ENCODE data around the gene HDAC4.

Gene HDAC4

DNA sequence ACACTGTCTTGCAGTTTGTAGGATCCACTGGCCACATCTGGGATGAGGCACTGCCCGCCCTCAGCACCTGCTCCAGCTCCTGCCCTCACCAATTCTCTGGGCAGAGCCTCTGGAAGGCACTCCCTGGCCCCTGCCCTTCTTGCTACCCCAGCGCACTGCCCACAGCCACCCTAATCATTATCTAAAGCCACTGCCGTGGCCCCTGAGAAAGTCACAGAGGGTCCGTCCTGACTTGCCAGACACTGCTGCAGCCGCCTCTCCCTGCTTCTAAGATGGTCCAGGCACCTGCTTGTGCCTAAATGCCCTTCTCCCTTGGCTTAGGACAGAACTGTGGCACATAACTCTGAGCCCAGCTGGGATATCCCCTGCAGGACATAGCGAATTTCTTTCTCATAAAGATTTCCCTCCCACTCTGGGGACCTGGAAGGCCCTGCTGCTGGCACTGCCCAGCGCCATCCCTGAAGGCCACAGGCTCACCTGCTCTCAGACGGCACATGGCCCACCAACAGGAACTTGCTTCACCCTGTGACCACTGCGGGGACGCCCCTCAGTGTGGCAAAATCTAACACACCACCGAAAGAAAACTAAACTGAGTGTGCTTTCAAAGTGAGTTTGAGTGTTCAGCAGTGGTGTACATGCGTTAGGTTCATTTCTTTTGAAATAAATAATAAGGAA lies 244.9 kb downstream of the HDAC4 start:
- no peaks in the 10 kb centered on the region for H3F3A ChIP-seq (ENCODE audit: low read depth)
- peaks cover 14% of the 10 kb centered on the region; the same call in 1 of the 2 replicates for H3K36me3 ChIP-seq (ENCODE audit: insufficient read depth, low read length)
- no peak overlapping the region for H3K4me2 ChIP-seq (ENCODE audit: low read depth, low read length, poor library complexity, severe bottlenecking)
- no peaks in the 10 kb centered on the region for H3K27me3 ChIP-seq (ENCODE audit: insufficient read depth, low read length, poor library complexity, severe bottlenecking)
- H3K79me2 ChIP-seq (ENCODE audit: insufficient read depth, low read length): no peaks in the 10 kb centered on the region
- TF ChIP-seq, protein P1, sequence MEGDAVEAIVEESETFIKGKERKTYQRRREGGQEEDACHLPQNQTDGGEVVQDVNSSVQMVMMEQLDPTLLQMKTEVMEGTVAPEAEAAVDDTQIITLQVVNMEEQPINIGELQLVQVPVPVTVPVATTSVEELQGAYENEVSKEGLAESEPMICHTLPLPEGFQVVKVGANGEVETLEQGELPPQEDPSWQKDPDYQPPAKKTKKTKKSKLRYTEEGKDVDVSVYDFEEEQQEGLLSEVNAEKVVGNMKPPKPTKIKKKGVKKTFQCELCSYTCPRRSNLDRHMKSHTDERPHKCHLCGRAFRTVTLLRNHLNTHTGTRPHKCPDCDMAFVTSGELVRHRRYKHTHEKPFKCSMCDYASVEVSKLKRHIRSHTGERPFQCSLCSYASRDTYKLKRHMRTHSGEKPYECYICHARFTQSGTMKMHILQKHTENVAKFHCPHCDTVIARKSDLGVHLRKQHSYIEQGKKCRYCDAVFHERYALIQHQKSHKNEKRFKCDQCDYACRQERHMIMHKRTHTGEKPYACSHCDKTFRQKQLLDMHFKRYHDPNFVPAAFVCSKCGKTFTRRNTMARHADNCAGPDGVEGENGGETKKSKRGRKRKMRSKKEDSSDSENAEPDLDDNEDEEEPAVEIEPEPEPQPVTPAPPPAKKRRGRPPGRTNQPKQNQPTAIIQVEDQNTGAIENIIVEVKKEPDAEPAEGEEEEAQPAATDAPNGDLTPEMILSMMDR (conservative IDR thresholded peaks at IDR 0.05; ENCODE audit: low read length): no peak
- TF ChIP-seq EZH2phosphoT487 (IDR thresholded peaks at IDR 0.05; ENCODE audit: borderline replicate concordance): no peak
- no peaks in the 10 kb centered on the region for H3K9me3 ChIP-seq (ENCODE audit: insufficient read depth, low read depth, low read length)
- peaks cover 4% of the 10 kb centered on the region for H3K4me1 ChIP-seq (ENCODE audit: insufficient read depth, low read length, poor library complexity, severe bottlenecking)
- no peaks in the 10 kb centered on the region for H3K9me2 ChIP-seq (replicated peaks; ENCODE audit: low read depth, low read length)
- no peaks in the 10 kb centered on the region for H4K20me1 ChIP-seq (ENCODE audit: insufficient read depth, low read length, poor library complexity, severe bottlenecking)
- H3K4me3 ChIP-seq (ENCODE audit: low read length, poor library complexity, severe bottlenecking): no peak overlapping the region
- no peak overlapping the region for H2AFZ ChIP-seq (ENCODE audit: low read length)
- H3K9ac ChIP-seq (ENCODE audit: low read depth, low read length, poor library complexity, severe bottlenecking): no peak overlapping the region

- Histone ChIP-seq H4K20me1 (ENCODE audit: insufficient read depth, low read length, poor library complexity, severe bottlenecking) (no peaks in the 10 kb centered on the region), H3K4me3 (ENCODE audit: low read length, poor library complexity, severe bottlenecking) (no peak overlapping the region), H3K4me2 (ENCODE audit: low read depth, low read length, poor library complexity, severe bottlenecking) (no peak overlapping the region), H3K9me2 (replicated peaks; ENCODE audit: low read depth, low read length) (no peaks in the 10 kb centered on the region), H2AFZ (ENCODE audit: low read length) (no peak overlapping the region), H3K4me1 (ENCODE audit: insufficient read depth, low read length, poor library complexity, severe bottlenecking) (peaks cover 7% of the 10 kb centered on the region), H3K9ac (ENCODE audit: low read depth, low read length, poor library complexity, severe bottlenecking) (no peak overlapping the region), H3K79me2 (ENCODE audit: insufficient read depth, low read length) (no peaks in the 10 kb centered on the region), H3K36me3 (ENCODE audit: insufficient read depth, low read length) (peaks cover 8% of the 10 kb centered on the region; the same call in 1 of the 2 replicates), H3F3A (ENCODE audit: low read depth) (no peaks in the 10 kb centered on the region), H3K9me3 (ENCODE audit: insufficient read depth, low read depth, low read length) (no peaks in the 10 kb centered on the region), H3K27me3 (ENCODE audit: insufficient read depth, low read length, poor library complexity, severe bottlenecking) (no peaks in the 10 kb centered on the region)
- TF ChIP-seq, protein P1 (conservative IDR thresholded peaks at IDR 0.05; ENCODE audit: low read length): no peak
- no peak for TF ChIP-seq EZH2phosphoT487 (IDR thresholded peaks at IDR 0.05; ENCODE audit: borderline replicate concordance)
These were observed 245.6 kb downstream of the HDAC4 start for GRCh38 chr2:239154971-239155805.

DNA sequence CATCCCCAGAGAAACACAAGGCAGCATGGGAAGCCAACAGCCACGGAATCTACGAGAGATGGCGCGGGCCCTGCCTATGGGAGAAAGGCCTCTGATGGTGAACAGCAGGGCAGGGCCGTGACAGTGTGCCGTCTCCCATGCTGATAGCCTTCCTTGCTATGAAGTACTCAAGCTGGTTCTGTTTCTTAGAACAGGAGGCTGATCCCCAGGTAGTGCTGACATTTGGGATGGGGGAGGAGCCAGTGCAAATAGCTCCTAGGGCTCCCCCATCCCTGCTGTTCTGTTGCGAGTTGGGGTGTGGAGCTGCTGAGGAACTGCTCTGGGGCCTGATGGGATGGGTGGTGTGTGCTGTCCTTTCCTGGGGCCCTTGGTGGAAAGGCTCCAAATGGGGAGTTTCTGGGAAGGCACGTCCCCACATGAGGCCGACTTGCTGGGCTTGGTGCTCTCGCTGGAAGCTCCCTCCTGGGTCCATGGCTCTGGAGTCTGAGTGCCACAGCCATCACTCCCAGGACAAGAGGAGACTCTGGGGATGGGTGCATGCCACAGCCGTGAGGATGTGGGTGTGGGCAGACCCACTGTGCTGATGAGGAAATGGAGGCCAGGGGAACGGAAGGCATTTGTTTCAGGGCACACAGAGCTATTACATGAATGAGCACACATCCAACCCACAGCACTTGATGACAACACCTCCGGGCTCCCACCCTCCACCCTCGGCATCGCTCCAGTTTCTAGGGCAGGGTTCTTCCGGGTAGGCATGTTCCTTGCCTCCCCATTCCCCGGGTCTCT lies 246.8 kb downstream of the HDAC4 start:
- H3K36me3 ChIP-seq (ENCODE audit: insufficient read depth, low read length): peaks cover 8% of the 10 kb centered on the region; the same call in 1 of the 2 replicates

More for the DNA sequence above, 246.8 kb downstream of the HDAC4 start:
- Histone ChIP-seq H3K27me3 (ENCODE audit: insufficient read depth, low read length, poor library complexity, severe bottlenecking) (no peaks in the 10 kb centered on the region), H3K79me2 (ENCODE audit: insufficient read depth, low read length) (no peaks in the 10 kb centered on the region), H2AFZ (ENCODE audit: low read length) (no peak overlapping the region), H3K4me1 (ENCODE audit: insufficient read depth, low read length, poor library complexity, severe bottlenecking) (peaks cover 7% of the 10 kb centered on the region), H3K9ac (ENCODE audit: low read depth, low read length, poor library complexity, severe bottlenecking) (no peak overlapping the region), H3K4me3 (ENCODE audit: low read length, poor library complexity, severe bottlenecking) (no peak overlapping the region), H3F3A (ENCODE audit: low read depth) (no peaks in the 10 kb centered on the region), H3K9me3 (ENCODE audit: insufficient read depth, low read depth, low read length) (no peaks in the 10 kb centered on the region), H3K4me2 (ENCODE audit: low read depth, low read length, poor library complexity, severe bottlenecking) (no peak overlapping the region), H3K9me2 (replicated peaks; ENCODE audit: low read depth, low read length) (no peaks in the 10 kb centered on the region), H4K20me1 (ENCODE audit: insufficient read depth, low read length, poor library complexity, severe bottlenecking) (no peaks in the 10 kb centered on the region)
- TF ChIP-seq, protein P1 (conservative IDR thresholded peaks at IDR 0.05; ENCODE audit: low read length): no peak
- TF ChIP-seq EZH2phosphoT487 (IDR thresholded peaks at IDR 0.05; ENCODE audit: borderline replicate concordance): no peak

Measured in Loucy (cell line).